Spleen (tissue), 11 donors: Measurements from ENCODE around the gene ADCY4. TPM values are rescaled to one million over a fixed set of nuclear protein-coding genes. Genes with fewer than 3 reads are reported as not detected.

ENCODE experiments used
- DNase-seq: peaks from one replicate; pipeline ENCODE4 v3.0.0-alpha.2; 2020
- H3K27ac ChIP-seq, 8 donors: fragments of 200-600 bp; sonication (generic) in 7 of 8; 1 replicate in 4 of 8; 2 replicates in 4 of 8; pipeline versions ENCODE4 v1.5.0 to v1.8.0; 2016 to 2021; ENCODE audit warnings: inconsistent platforms in 4 of 8, mild to moderate bottlenecking in 4 of 8, moderate library complexity in 1 of 8
- H3K27me3 ChIP-seq, 7 donors: fragments of 200-600 bp; sonication (generic) in 6 of 7; replicated peaks in 1 of 7; 1 replicate in 4 of 7; 2 replicates in 3 of 7; pipeline versions ENCODE4 v1.5.0 to v1.8.0; 2016 to 2021; ENCODE audit warnings: inconsistent platforms in 3 of 7, mild to moderate bottlenecking in 1 of 7
- H3K36me3 ChIP-seq, 6 donors: fragments of 200-600 bp; sonication (generic) in 5 of 6; 1 replicate in 4 of 6; 2 replicates in 2 of 6; pipeline versions ENCODE4 v1.5.0 to v1.8.0; 2016 to 2021; ENCODE audit warnings: inconsistent platforms in 2 of 6
- H3K4me1 ChIP-seq, 6 donors: fragments of 200-600 bp; sonication (generic) in 5 of 6; 1 replicate in 3 of 6; 2 replicates in 3 of 6; pipeline versions ENCODE4 v1.5.0 to v1.8.0; 2016 to 2021; ENCODE audit warnings: inconsistent platforms in 3 of 6
- H3K4me3 ChIP-seq, 8 donors: fragments of 200-600 bp; sonication (generic) in 7 of 8; 1 replicate in 4 of 8; 2 replicates in 4 of 8; pipeline versions ENCODE4 v1.5.0 to v1.8.0; 2016 to 2021; ENCODE audit warnings: inconsistent platforms in 4 of 8, mild to moderate bottlenecking in 4 of 8, moderate library complexity in 2 of 8
- H3K9me3 ChIP-seq, 8 donors: fragments of 200-600 bp; sonication (generic) in 7 of 8; 1 replicate in 4 of 8; 2 replicates in 4 of 8; pipeline versions ENCODE4 v1.5.0 to v1.8.0; 2016 to 2021; ENCODE audit warnings: inconsistent platforms in 4 of 8
- CTCF ChIP-seq, 11 experiments: fragments of 200-600 bp in 7 of 11; fragments of 450-650 bp in 4 of 11; sonication (generic) in 4 of 11; IDR thresholded peaks in 8 of 11; conservative IDR thresholded peaks in 3 of 11; 1 replicate in 7 of 11; 2 replicates in 4 of 11; pipeline versions ENCODE4 v1.4.0 to v1.8.0; 2016 to 2021; ENCODE audit warnings: antibody characterized with exemption in 11 of 11, inconsistent platforms in 4 of 11, mild to moderate bottlenecking in 1 of 11
- POLR2A ChIP-seq, 3 donors: fragments of 450-650 bp; IDR thresholded peaks; one replicate each; pipeline ENCODE4 v1.5.1; 2017; ENCODE audit warnings: antibody characterized with exemption in 3 of 3, mild to moderate bottlenecking in 1 of 3
- POLR2AphosphoS5 ChIP-seq, 3 donors: sonication (generic); formaldehyde crosslinking; IDR thresholded peaks; one replicate each; pipeline ENCODE4 v1.5.1; 2017; ENCODE audit warnings: antibody characterized with exemption in 3 of 3
- WGBS, 5 donors: extraction: QIAGEN DNeasy Blood & Tissue Kit in 3 of 5; methylation state at CpG; one replicate each; pipeline versions ENCODE4 v1.1.5 to v1.1.7; 2013 to 2018; 5-methylcytosine and 5-hydroxymethylcytosine counted together
- intact Hi-C: fragments of 100-400 bp; cut with DNase I; formaldehyde crosslinking; loops from one replicate; pipeline ENCODE4 v1.15.0; 2023; ENCODE audit warnings: low total_unique reads
- polyA plus RNA-seq, 3 donors: library from polyadenylated mRNA; stranded (reverse); fragments of 200-250 nt; gene quantifications; one replicate each; pipeline ENCODE4 v1.2.1, GENCODE V29; 2013
- total RNA-seq, 7 donors: library from RNA; depleted of rRNA in 3 of 7; stranded (reverse); fragments of >200 nt in 3 of 7; fragmentation: NEBNext Ultra II Directional in 4 of 7; extraction: Animal tissue kit (Norgen Biotek cat#: 25700) in 4 of 7; gene quantifications; one replicate each; pipeline versions ENCODE4 v1.1.0 to v1.2.1, GENCODE V29; 2016 to 2021
- donor health status: healthy with polysubstance abuse.
- donor health status: DM: no; HTN: no; CAD: no; lungs with moderate emphysema.
- donor health status: DM: no; HTN: no; CAD: no.
- donor health status: Bipolar disorder and iron deficiency.
- donor health status: healthy.
- donor health status: DM: no; HTN: no; CAD: no.
- donor health status: DM: yes; HTN: yes; CAD: no.

Gene ADCY4
- total and polyA plus RNA-seq, 10 donors, result 13.0 to 114 (median 56.7) TPM

GRCh38 chr14:24365600-24366412 is 30.9 kb upstream of the ADCY4 start:
- DNase-seq, result peak; percentile 92
- intact Hi-C loops, result loop anchor here (10.0 kb wide), 1 partner anchor 49 kb away; no protein-coding TSS in a partner anchor
- Histone ChIP-seq H3K27me3 (peaks cover 0 to 63% (median 11%) of the 10 kb centered on the region in 7 donors), H3K4me1 (peaks cover 16 to 57% (median 41%) of the 10 kb centered on the region in 6 donors), H3K36me3 (no peaks in the 10 kb centered on the region), H3K4me3 (peak overlapping the region in 7 of 8 donors; percentile 25 to 73 (median 37)), H3K9me3 (no peaks in the 10 kb centered on the region), H3K27ac (peak overlapping the region; percentile 68 to 85 (median 80))
- WGBS, 5 donors, result 9 to 12% (median 10%) methylated on average over 26 to 28 of the region's 28 CpGs
- TF ChIP-seq CTCF (IDR thresholded peaks at IDR 0.05 in 8 of 11, conservative IDR thresholded peaks at IDR 0.05 in 3 of 11), result peak; percentile 64 to 95 (median 84)
- no peak for TF ChIP-seq POLR2A (IDR thresholded peaks at IDR 0.05)
- TF ChIP-seq POLR2AphosphoS5 (IDR thresholded peaks at IDR 0.05), result peak; percentile 50 to 73 (median 62)

DNA sequence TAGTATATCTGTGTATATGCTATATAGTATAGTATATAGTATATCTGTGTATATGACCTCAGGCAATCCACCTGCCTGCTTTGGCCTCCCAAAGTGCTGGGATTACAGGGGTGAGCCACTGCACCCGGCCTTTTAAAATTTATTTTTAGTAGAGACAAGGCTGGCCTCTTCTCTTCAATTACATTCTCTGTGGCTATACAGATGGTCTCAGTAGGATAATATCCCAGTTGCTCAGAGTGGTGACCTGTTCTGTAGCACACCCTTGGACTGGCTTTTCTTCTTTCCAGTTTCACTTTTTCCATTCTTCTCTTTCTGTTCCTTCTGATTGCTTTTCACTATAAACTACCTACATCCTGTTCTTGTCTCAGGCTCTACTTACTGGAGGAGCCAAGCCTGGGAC is 30.0 kb upstream of the ADCY4 start:
- intact Hi-C loops, result loop anchor here (10.0 kb wide), 1 partner anchor 50 kb away; no protein-coding TSS in a partner anchor
- TF ChIP-seq POLR2A (IDR thresholded peaks at IDR 0.05) (no peak), CTCF (IDR thresholded peaks at IDR 0.05 in 8 of 11, conservative IDR thresholded peaks at IDR 0.05 in 3 of 11) (no peak), POLR2AphosphoS5 (IDR thresholded peaks at IDR 0.05) (no peak)

GRCh38 chr14:24363401-24363800 is 28.5 kb upstream of the ADCY4 start:
- peaks cover 0 to 4% (median 0%) of the 10 kb centered on the region in 8 donors for H3K9me3 ChIP-seq
- DNase-seq, result no peak
- no peak overlapping the region for H3K27ac ChIP-seq
- no peaks in the 10 kb centered on the region for H3K36me3 ChIP-seq
- peaks cover 0 to 48% (median 8%) of the 10 kb centered on the region in 7 donors for H3K27me3 ChIP-seq
- H3K4me1 ChIP-seq, result peaks cover 16 to 37% (median 35%) of the 10 kb centered on the region in 6 donors
- intact Hi-C loops, result loop anchor here (10.0 kb wide), 1 partner anchor 51 kb away; no protein-coding TSS in a partner anchor
- 84 to 96% (median 86%) methylated on average over 5 of the region's 5 CpGs for WGBS, 5 donors
- no peak overlapping the region for H3K4me3 ChIP-seq
- no peak for TF ChIP-seq POLR2A (IDR thresholded peaks at IDR 0.05)
- TF ChIP-seq CTCF (IDR thresholded peaks at IDR 0.05 in 8 of 11, conservative IDR thresholded peaks at IDR 0.05 in 3 of 11), result no peak
- TF ChIP-seq POLR2AphosphoS5 (IDR thresholded peaks at IDR 0.05), result no peak

More for the DNA sequence above, 30.0 kb upstream of the ADCY4 start:
- DNase-seq, result no peak
- H3K36me3 ChIP-seq, result no peaks in the 10 kb centered on the region
- no peak overlapping the region for H3K4me3 ChIP-seq
- H3K4me1 ChIP-seq, result peaks cover 16 to 51% (median 39%) of the 10 kb centered on the region in 6 donors
- 76 to 94% (median 88%) methylated on average over 1 of the region's 1 CpG for WGBS, 5 donors
- peaks cover 0 to 4% (median 0%) of the 10 kb centered on the region in 8 donors for H3K9me3 ChIP-seq
- peaks cover 0 to 60% (median 11%) of the 10 kb centered on the region in 7 donors for H3K27me3 ChIP-seq
- no peak overlapping the region for H3K27ac ChIP-seq
